ENCODE measurements around the gene ADGRE3. TPM values are rescaled to one million over a fixed set of nuclear protein-coding genes. Genes with fewer than 3 reads are reported as not detected.

Gene ADGRE3
- total RNA-seq, 1 experiment from 2014 or later: not detected

GRCh38 chr19:14575428-14575980, 99.1 kb downstream of the ADGRE3 start:
- Mint-ChIP-seq H3K27ac (ENCODE audit: unreplicated experiment) (no peak overlapping the region), H3K9me3 (ENCODE audit: low read depth, unreplicated experiment) (no peaks in the 10 kb centered on the region), H3K27me3 (ENCODE audit: unreplicated experiment) (no peaks in the 10 kb centered on the region), H3K4me1 (ENCODE audit: low read depth, unreplicated experiment) (no peaks in the 10 kb centered on the region), H3K36me3 (ENCODE audit: insufficient read depth, unreplicated experiment) (peaks cover 15% of the 10 kb centered on the region), H3K4me3 (ENCODE audit: low read depth, unreplicated experiment) (no peak overlapping the region)
- CTCF ChIA-PET: interaction anchor here (2.6 kb wide), 1 partner anchor 110 kb away, joined by 17 read pairs; no protein-coding TSS in a partner anchor
- TF ChIP-seq CTCF (IDR thresholded peaks at IDR 0.05; ENCODE audit: unreplicated experiment): no peak
- intact Hi-C loops (cut with micrococcal nuclease; ENCODE audit: unreplicated experiment): loop anchor here (2.0 kb wide), 1 partner anchor 111 kb away; no protein-coding TSS in a partner anchor
- no peak for DNase-seq
- BruUV-seq (replicated peaks): no TSS peak

- no TSS peak for BruUV-seq (replicated peaks)
- Mint-ChIP-seq H3K36me3 (ENCODE audit: insufficient read depth, unreplicated experiment) (peaks cover 38% of the 10 kb centered on the region), H3K9me3 (ENCODE audit: low read depth, unreplicated experiment) (no peaks in the 10 kb centered on the region), H3K4me1 (ENCODE audit: low read depth, unreplicated experiment) (no peaks in the 10 kb centered on the region), H3K4me3 (ENCODE audit: low read depth, unreplicated experiment) (peak within 1 kb of the TSS; percentile 93), H3K27ac (ENCODE audit: unreplicated experiment) (peak within 1 kb of the TSS; percentile 20), H3K27me3 (ENCODE audit: unreplicated experiment) (no peaks in the 10 kb centered on the region)
- intact Hi-C loops (cut with micrococcal nuclease; ENCODE audit: unreplicated experiment): loop anchor here (5.0 kb wide), 1 partner anchor 315 kb away; the partner anchor contains the start of gene OR7A17
- peak; percentile 42 for TF ChIP-seq CTCF (IDR thresholded peaks at IDR 0.05; ENCODE audit: unreplicated experiment)
- CTCF ChIA-PET: interaction anchor here (0.5 to 0.6 kb wide), 2 partner anchors 115 to 560 kb away, joined by 3 to 4 read pairs; no protein-coding TSS in a partner anchor
- DNase-seq: peak; percentile 88
Measured at GRCh38 chr19:14571695-14572490, 102.8 kb downstream of the ADGRE3 start, which contains the start of gene NDUFB7. Gene NDUFB7, minus strand, starts transcription at chr19:14572066. Its CDS starts 66 bp downstream, at chr19:14572000.

- no peak for DNase-seq
- peaks cover 42% of the 10 kb centered on the region for H3K36me3 Mint-ChIP-seq (ENCODE audit: insufficient read depth, unreplicated experiment)
- H3K4me1 Mint-ChIP-seq (ENCODE audit: low read depth, unreplicated experiment): no peaks in the 10 kb centered on the region
- H3K4me3 Mint-ChIP-seq (ENCODE audit: low read depth, unreplicated experiment): peak overlapping the region; percentile 93
- H3K9me3 Mint-ChIP-seq (ENCODE audit: low read depth, unreplicated experiment): no peaks in the 10 kb centered on the region
- no peaks in the 10 kb centered on the region for H3K27me3 Mint-ChIP-seq (ENCODE audit: unreplicated experiment)
- CTCF ChIA-PET: no interaction called here
- TF ChIP-seq CTCF (IDR thresholded peaks at IDR 0.05; ENCODE audit: unreplicated experiment): no peak
- H3K27ac Mint-ChIP-seq (ENCODE audit: unreplicated experiment): no peak overlapping the region
- BruUV-seq (replicated peaks): no TSS peak
- intact Hi-C loops (cut with micrococcal nuclease; ENCODE audit: unreplicated experiment): loop anchor here (5.0 kb wide), 1 partner anchor 316 kb away; the partner anchor contains the start of gene OR7A17
Measured at GRCh38 chr19:14570864-14571527, 103.6 kb downstream of the ADGRE3 start.

Other genes with a start within 250 kb of the ADGRE3 start
- gene PKN1, start 241.5 kb downstream of the ADGRE3 start, total RNA-seq (2022): 138 and 139 TPM in 2 replicates
- gene PTGER1, start 199.5 kb downstream of the ADGRE3 start, total RNA-seq (2022): 1.2 and 1.3 TPM in 2 replicates
- gene GIPC1, start 178.7 kb downstream of the ADGRE3 start, total RNA-seq (2022): 134 and 139 TPM in 2 replicates
- gene DNAJB1, start 156.4 kb downstream of the ADGRE3 start, total RNA-seq (2022): 159 and 161 TPM in 2 replicates
- gene TECR, start 145.2 kb downstream of the ADGRE3 start, total RNA-seq (2022): 136 and 162 TPM in 2 replicates
- gene NDUFB7, start 102.8 kb downstream of the ADGRE3 start, total RNA-seq (2022): 107 and 111 TPM in 2 replicates
- not detected in 2 replicates for gene CLEC17A, start 91.8 kb downstream of the ADGRE3 start, total RNA-seq (2022)
- 5.1 and 5.8 TPM in 2 replicates for gene ZNF333, start 15.2 kb upstream of the ADGRE3 start, total RNA-seq (2022)
- gene ADGRE2, start 103.7 kb upstream of the ADGRE3 start, total RNA-seq (2022): 0.54 TPM in 1 of 2 replicates, not detected in the other
- gene OR7A5, start 160.3 kb upstream of the ADGRE3 start, total RNA-seq (2022): not detected in 2 replicates
- not detected in 2 replicates for gene OR7C1, start 160.3 kb upstream of the ADGRE3 start, total RNA-seq (2022)
- not detected in 2 replicates for gene OR7A10, start 174.1 kb upstream of the ADGRE3 start, total RNA-seq (2022)
- not detected in 2 replicates for gene OR7A17, start 211.3 kb upstream of the ADGRE3 start, total RNA-seq (2022)